GM23338 (cell line): ENCODE results near the gene TJAP1. TPM values are rescaled to one million over a fixed set of nuclear protein-coding genes. Genes with fewer than 3 reads are reported as not detected.

Source experiments
- ATAC-seq: fragments of 200-7000 bp; cut with Tn5 transposase; 3 replicates; pipeline ENCODE4 v1.9.1; 2020
- DNase-seq: peaks from one replicate; pipeline ENCODE4 v3.0.0-alpha.2; 2015; ENCODE audit warnings: low spot score
- H2AFZ ChIP-seq: fragments of 200-600 bp; sonication (generic); 2 replicates; pipeline ENCODE4 v1.8.0; 2016; ENCODE audit warnings: antibody characterized with exemption, mild to moderate bottlenecking, moderate library complexity
- H3F3A ChIP-seq: fragments of 200-600 bp; sonication (generic); replicated peaks from 2 replicates; pipeline ENCODE4 v1.8.0; 2017; ENCODE audit warnings: antibody characterized with exemption, mixed run types, low read depth
- H3K27ac ChIP-seq: fragments of 200-600 bp; sonication (generic); 2 replicates; pipeline ENCODE4 v1.6.1; 2016; ENCODE audit warnings: low read depth
- H3K27me3 ChIP-seq: fragments of 200-600 bp; sonication (generic); 2 replicates; pipeline ENCODE4 v1.8.0; 2016; ENCODE audit warnings: mild to moderate bottlenecking, mixed run types, moderate library complexity; ENCODE audit not compliant: insufficient read depth
- H3K36me3 ChIP-seq: fragments of 200-600 bp; sonication (generic); 2 replicates; pipeline ENCODE4 v1.8.0; 2016; ENCODE audit warnings: mild to moderate bottlenecking; ENCODE audit not compliant: insufficient read depth
- H3K4me1 ChIP-seq: fragments of 200-600 bp; sonication (generic); 2 replicates; pipeline ENCODE4 v1.8.0; 2016; ENCODE audit warnings: mild to moderate bottlenecking, moderate library complexity; ENCODE audit not compliant: insufficient read depth
- H3K4me2 ChIP-seq: fragments of 200-600 bp; sonication (generic); 2 replicates; pipeline ENCODE4 v1.7.1; 2017; ENCODE audit warnings: mixed run types
- H3K4me3 ChIP-seq: fragments of 200-600 bp; sonication (generic); 2 replicates; pipeline ENCODE4 v1.6.1; 2016; ENCODE audit warnings: mixed run types
- H3K79me2 ChIP-seq: fragments of 200-600 bp; sonication (generic); replicated peaks from 2 replicates; pipeline ENCODE4 v1.8.0; 2017; ENCODE audit warnings: mild to moderate bottlenecking; ENCODE audit not compliant: insufficient read depth
- H3K9me2 ChIP-seq: fragments of 200-600 bp; sonication (generic); 2 replicates; pipeline ENCODE4 v1.8.0; 2017; ENCODE audit not compliant: insufficient read depth
- H4K20me1 ChIP-seq: fragments of 200-600 bp; sonication (generic); replicated peaks from 2 replicates; pipeline ENCODE4 v1.8.0; 2017; ENCODE audit warnings: mild to moderate bottlenecking; ENCODE audit not compliant: insufficient read depth
- H3K27ac Mint-ChIP-seq: 2 replicates; pipeline ENCODE4 v1.8.0; 2020; ENCODE audit warnings: inconsistent platforms, mild to moderate bottlenecking, moderate library complexity, mixed read lengths
- H3K27me3 Mint-ChIP-seq: 3 replicates; pipeline ENCODE4 v1.8.0; 2022; ENCODE audit warnings: low read depth, mild to moderate bottlenecking, moderate library complexity, mixed read lengths, inconsistent platforms; ENCODE audit not compliant: insufficient read depth, poor library complexity
- H3K36me3 Mint-ChIP-seq: 3 replicates; pipeline ENCODE4 v1.8.0; 2021; ENCODE audit warnings: low read depth, mild to moderate bottlenecking, inconsistent platforms, moderate library complexity, mixed read lengths
- H3K4me1 Mint-ChIP-seq: 3 replicates; pipeline ENCODE4 v1.8.0; 2020; ENCODE audit warnings: mild to moderate bottlenecking, inconsistent platforms, mixed read lengths
- H3K4me3 Mint-ChIP-seq: 3 replicates; pipeline ENCODE4 v1.8.0; 2021; ENCODE audit warnings: moderate library complexity, mild to moderate bottlenecking, inconsistent platforms, mixed read lengths
- H3K9me3 Mint-ChIP-seq: 3 replicates; pipeline ENCODE4 v1.8.0; 2020; ENCODE audit warnings: moderate library complexity, mild to moderate bottlenecking, inconsistent platforms, mixed read lengths
- CREB1 ChIP-seq: fragments of 250-450 bp; sonication (Bioruptor Pico); IDR thresholded peaks from 2 replicates; pipeline ENCODE4 v1.5.0; 2020; ENCODE audit warnings: low read depth, mild to moderate bottlenecking, moderate library complexity
- EZH2 ChIP-seq: fragments of 200-600 bp; sonication (generic); IDR thresholded peaks from one replicate; pipeline ENCODE4 v1.8.0; 2017; ENCODE audit warnings: antibody characterized with exemption, mild to moderate bottlenecking, low read depth; ENCODE audit not compliant: unreplicated experiment
- EZH2phosphoT487 ChIP-seq: fragments of 200-600 bp; sonication (generic); IDR thresholded peaks from one replicate; pipeline ENCODE4 v1.8.1; 2018; ENCODE audit warnings: antibody characterized with exemption; ENCODE audit not compliant: unreplicated experiment
- JUNB ChIP-seq: IDR thresholded peaks from one replicate; pipeline ENCODE4 v1.6.1; 2016; ENCODE audit warnings: antibody characterized with exemption; ENCODE audit not compliant: unreplicated experiment
- NANOG ChIP-seq: IDR thresholded peaks from 2 replicates; pipeline ENCODE4 v1.6.1; 2016; ENCODE audit warnings: antibody characterized with exemption, borderline replicate concordance
- POLR2AphosphoS5 ChIP-seq: IDR thresholded peaks from 2 replicates; pipeline ENCODE4 v1.6.1; 2016; ENCODE audit warnings: antibody characterized with exemption, low read depth
- STAT1 ChIP-seq: IDR thresholded peaks from one replicate; pipeline ENCODE4 v1.6.1; 2016; ENCODE audit warnings: antibody characterized with exemption; ENCODE audit not compliant: unreplicated experiment
- ZNF331 ChIP-seq: fragments of 250-450 bp; sonication (Bioruptor Pico); IDR thresholded peaks from 2 replicates; pipeline ENCODE4 v1.5.0; 2020; ENCODE audit warnings: low read depth, mild to moderate bottlenecking, moderate library complexity
- polyA plus RNA-seq: library from polyadenylated mRNA; unstranded; fragments of >200 nt; fragmentation: Nextera tagmentation; extraction: Ambion mirVana; gene quantifications from 2 replicates; pipeline ENCODE4 v1.2.1, GENCODE V29; 2016
- total RNA-seq: library from RNA; depleted of rRNA; stranded (reverse); fragments of >200 nt; shearing (Covaris generic); gene quantifications from 2 replicates; pipeline ENCODE4 v1.2.3, GENCODE V29; 2014
- TF ChIP-seq, protein P1 (sequence below): IDR thresholded peaks from one replicate; pipeline ENCODE4 v1.6.1; 2018; ENCODE audit warnings: antibody characterized with exemption; ENCODE audit not compliant: unreplicated experiment
- TF ChIP-seq, protein P2 (sequence below), 2 experiments: fragments of 200-600 bp in 1 of 2; sonication (generic) in 1 of 2; conservative IDR thresholded peaks; 2 replicates each; pipeline versions ENCODE4 v1.5.1 to v1.6.1; 2016 to 2017; ENCODE audit warnings: antibody characterized with exemption in 2 of 2, low read depth in 2 of 2, mild to moderate bottlenecking in 2 of 2, moderate library complexity in 1 of 2
- TF ChIP-seq, protein P3 (sequence below): IDR thresholded peaks from 2 replicates; pipeline ENCODE4 v1.6.1; 2016; ENCODE audit warnings: antibody characterized with exemption

TJAP1 gene
- total and polyA plus RNA-seq, 2 experiments from 2014 or later = 17.6 to 34.3 TPM

DNA sequence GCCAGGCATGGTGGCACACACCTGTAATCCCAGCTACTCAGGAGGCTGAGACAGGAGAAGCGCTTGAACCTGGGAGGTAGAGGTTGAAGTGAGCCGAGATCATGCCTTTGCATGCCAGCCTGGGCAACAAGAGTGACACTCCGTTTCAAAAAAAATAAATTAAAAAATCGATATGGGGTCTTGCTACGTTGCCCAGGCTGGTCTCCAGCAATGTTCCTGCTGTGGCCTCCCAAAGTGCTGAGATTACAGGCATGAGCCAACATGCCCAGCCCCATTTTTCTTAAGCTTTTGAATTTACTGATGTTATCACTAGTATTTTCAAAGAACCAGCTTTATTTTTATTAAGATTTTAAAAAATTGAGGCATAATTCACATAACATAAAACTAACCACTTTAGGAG lies 63.1 kb downstream of the TJAP1 start (continued):
- TF ChIP-seq JUNB = no peak

DNA sequence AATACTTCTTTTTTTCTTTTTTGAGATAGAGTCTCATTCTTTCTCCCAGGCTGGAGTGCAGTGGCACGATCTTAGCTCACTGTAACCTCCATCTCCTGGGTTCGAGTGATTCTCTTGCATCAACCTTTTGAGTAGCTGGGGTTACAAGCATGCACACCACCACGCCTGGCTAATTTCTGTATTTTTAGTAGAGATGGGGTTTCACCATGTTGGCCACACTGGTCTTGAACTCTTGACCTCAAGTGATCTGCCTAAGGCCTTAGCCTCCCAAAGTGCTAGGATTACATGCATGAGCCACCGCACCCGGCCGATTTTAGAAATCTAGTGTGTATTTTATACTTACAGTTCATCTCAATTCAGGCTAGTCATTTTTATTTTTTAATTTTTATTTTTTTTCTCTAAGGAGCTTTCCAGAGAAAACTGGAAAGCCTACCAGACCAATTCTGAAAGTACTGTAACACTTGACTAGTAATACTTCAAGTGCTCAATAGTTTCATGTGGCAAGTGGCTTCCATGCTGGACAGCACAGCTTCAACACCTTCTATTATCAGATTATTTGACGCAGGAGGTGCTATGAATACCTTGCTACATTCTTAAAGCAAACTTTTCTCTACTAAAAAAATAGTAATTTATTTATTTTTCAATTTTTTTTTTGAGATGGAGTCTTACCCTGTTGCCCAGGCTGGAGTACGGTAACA lies 64.6 kb downstream of the TJAP1 start:
- Mint-ChIP-seq H3K4me1 (no peaks in the 10 kb centered on the region), H3K27me3 (peaks cover 1% of the 10 kb centered on the region), H3K27ac (no peak overlapping the region), H3K36me3 (peaks cover 84% of the 10 kb centered on the region), H3K4me3 (no peak overlapping the region), H3K9me3 (no peaks in the 10 kb centered on the region)
- ATAC-seq (no peak), DNase-seq (no peak)
- peaks cover 78% of the 10 kb centered on the region for H3K36me3 ChIP-seq
- H4K20me1 ChIP-seq = peaks cover 22% of the 10 kb centered on the region
- no peaks in the 10 kb centered on the region for H3K9me2 ChIP-seq
- H3K4me3 ChIP-seq = no peak overlapping the region
- no peaks in the 10 kb centered on the region for H3K27me3 ChIP-seq
- H3K27ac ChIP-seq = no peak overlapping the region
- H3F3A ChIP-seq = 0 out of 2 replicates have a peak, but pooled peaks cover 5% of the 10 kb centered on the region
- H3K4me1 ChIP-seq = no peaks in the 10 kb centered on the region
- no peaks in the 10 kb centered on the region for H3K79me2 ChIP-seq
- no peak overlapping the region for H2AFZ ChIP-seq
- H3K4me2 ChIP-seq = no peak overlapping the region
- TF ChIP-seq EZH2phosphoT487 = no peak
- no peak for TF ChIP-seq ZNF331
- no peak for TF ChIP-seq POLR2AphosphoS5
- no peak for TF ChIP-seq NANOG

DNA sequence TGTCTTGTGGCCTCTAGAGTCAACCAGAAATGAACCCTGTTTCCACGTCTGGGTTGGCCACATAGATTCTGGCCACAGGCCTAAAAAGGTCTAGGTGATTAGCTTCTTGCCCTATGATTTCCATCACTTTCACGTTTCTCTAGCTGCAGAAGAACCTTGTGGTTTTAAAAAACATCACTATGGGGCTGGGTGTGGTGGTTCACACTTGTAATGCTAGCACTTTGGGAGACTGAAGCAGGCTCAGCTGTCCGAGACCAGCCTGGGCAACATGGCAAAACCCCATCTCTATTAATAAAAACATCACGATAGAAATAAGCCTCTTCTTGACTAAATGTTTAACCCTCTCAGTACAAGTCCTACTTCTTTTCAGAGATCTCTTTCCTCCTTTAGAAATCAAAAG lies 67.1 kb downstream of the TJAP1 start:
- Histone ChIP-seq H3K27ac (no peak overlapping the region), H4K20me1 (peaks cover 28% of the 10 kb centered on the region), H3K36me3 (peaks cover 93% of the 10 kb centered on the region), H3K4me2 (no peak overlapping the region), H3K27me3 (no peaks in the 10 kb centered on the region), H3K4me3 (no peak overlapping the region), H3F3A (0 out of 2 replicates have a peak, but pooled peaks cover 5% of the 10 kb centered on the region), H2AFZ (no peak overlapping the region), H3K4me1 (no peaks in the 10 kb centered on the region), H3K9me2 (no peaks in the 10 kb centered on the region), H3K79me2 (no peaks in the 10 kb centered on the region)
- no peaks in the 10 kb centered on the region for H3K27me3 Mint-ChIP-seq
- no peaks in the 10 kb centered on the region for H3K4me1 Mint-ChIP-seq
- DNase-seq (no peak), ATAC-seq (no peak)
- H3K4me3 Mint-ChIP-seq = no peak overlapping the region
- TF ChIP-seq ZNF331 (no peak), CREB1 (CRISPR knock-in tag) (no peak), STAT1 (no peak), EZH2 (no peak)
- TF ChIP-seq, protein P1, sequence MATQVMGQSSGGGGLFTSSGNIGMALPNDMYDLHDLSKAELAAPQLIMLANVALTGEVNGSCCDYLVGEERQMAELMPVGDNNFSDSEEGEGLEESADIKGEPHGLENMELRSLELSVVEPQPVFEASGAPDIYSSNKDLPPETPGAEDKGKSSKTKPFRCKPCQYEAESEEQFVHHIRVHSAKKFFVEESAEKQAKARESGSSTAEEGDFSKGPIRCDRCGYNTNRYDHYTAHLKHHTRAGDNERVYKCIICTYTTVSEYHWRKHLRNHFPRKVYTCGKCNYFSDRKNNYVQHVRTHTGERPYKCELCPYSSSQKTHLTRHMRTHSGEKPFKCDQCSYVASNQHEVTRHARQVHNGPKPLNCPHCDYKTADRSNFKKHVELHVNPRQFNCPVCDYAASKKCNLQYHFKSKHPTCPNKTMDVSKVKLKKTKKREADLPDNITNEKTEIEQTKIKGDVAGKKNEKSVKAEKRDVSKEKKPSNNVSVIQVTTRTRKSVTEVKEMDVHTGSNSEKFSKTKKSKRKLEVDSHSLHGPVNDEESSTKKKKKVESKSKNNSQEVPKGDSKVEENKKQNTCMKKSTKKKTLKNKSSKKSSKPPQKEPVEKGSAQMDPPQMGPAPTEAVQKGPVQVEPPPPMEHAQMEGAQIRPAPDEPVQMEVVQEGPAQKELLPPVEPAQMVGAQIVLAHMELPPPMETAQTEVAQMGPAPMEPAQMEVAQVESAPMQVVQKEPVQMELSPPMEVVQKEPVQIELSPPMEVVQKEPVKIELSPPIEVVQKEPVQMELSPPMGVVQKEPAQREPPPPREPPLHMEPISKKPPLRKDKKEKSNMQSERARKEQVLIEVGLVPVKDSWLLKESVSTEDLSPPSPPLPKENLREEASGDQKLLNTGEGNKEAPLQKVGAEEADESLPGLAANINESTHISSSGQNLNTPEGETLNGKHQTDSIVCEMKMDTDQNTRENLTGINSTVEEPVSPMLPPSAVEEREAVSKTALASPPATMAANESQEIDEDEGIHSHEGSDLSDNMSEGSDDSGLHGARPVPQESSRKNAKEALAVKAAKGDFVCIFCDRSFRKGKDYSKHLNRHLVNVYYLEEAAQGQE = no peak
- TF ChIP-seq, protein P2, sequence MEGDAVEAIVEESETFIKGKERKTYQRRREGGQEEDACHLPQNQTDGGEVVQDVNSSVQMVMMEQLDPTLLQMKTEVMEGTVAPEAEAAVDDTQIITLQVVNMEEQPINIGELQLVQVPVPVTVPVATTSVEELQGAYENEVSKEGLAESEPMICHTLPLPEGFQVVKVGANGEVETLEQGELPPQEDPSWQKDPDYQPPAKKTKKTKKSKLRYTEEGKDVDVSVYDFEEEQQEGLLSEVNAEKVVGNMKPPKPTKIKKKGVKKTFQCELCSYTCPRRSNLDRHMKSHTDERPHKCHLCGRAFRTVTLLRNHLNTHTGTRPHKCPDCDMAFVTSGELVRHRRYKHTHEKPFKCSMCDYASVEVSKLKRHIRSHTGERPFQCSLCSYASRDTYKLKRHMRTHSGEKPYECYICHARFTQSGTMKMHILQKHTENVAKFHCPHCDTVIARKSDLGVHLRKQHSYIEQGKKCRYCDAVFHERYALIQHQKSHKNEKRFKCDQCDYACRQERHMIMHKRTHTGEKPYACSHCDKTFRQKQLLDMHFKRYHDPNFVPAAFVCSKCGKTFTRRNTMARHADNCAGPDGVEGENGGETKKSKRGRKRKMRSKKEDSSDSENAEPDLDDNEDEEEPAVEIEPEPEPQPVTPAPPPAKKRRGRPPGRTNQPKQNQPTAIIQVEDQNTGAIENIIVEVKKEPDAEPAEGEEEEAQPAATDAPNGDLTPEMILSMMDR (conservative IDR thresholded peaks at IDR 0.05; ENCODE audit: low read depth in 2 of 2) = no peak
- TF ChIP-seq, protein P3, sequence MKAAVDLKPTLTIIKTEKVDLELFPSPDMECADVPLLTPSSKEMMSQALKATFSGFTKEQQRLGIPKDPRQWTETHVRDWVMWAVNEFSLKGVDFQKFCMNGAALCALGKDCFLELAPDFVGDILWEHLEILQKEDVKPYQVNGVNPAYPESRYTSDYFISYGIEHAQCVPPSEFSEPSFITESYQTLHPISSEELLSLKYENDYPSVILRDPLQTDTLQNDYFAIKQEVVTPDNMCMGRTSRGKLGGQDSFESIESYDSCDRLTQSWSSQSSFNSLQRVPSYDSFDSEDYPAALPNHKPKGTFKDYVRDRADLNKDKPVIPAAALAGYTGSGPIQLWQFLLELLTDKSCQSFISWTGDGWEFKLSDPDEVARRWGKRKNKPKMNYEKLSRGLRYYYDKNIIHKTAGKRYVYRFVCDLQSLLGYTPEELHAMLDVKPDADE = no peak
- no peaks in the 10 kb centered on the region for H3K9me3 Mint-ChIP-seq
- peaks cover 84% of the 10 kb centered on the region for H3K36me3 Mint-ChIP-seq
- no peak overlapping the region for H3K27ac Mint-ChIP-seq
